ENCODE results near the gene RASL10B. TPM values are rescaled to one million over a fixed set of nuclear protein-coding genes. Genes with fewer than 3 reads are reported as not detected.

RASL10B gene
- total RNA-seq, 120 experiments from 2014 or later, result 9.0 to 65.6 (median 36.0) TPM

Other genes with a start within 250 kb of the RASL10B start
- gene SLFN12L, start 194.0 kb upstream of the RASL10B start, total RNA-seq, result 1 to 10 TPM in 36 of 120 experiments, under 1 TPM in 73, not detected in 11; 0.19 to 3.9 (median 0.75) TPM
- under 1 TPM in 3 of 120 experiments, not detected in 117; 0.20 to 0.22 (median 0.21) TPM for gene SLFN14, start 170.8 kb upstream of the RASL10B start, total RNA-seq
- gene PEX12, start 153.1 kb upstream of the RASL10B start, total RNA-seq, result 10 to 100 TPM in 64 of 120 experiments, 1 to 10 TPM in 56; 6.3 to 16.0 (median 10.2) TPM
- gene AP2B1, start 144.3 kb upstream of the RASL10B start, total RNA-seq, result 100 to 1,000 TPM; 169 to 394 (median 287) TPM
- 1 to 10 TPM in 93 of 120 experiments, under 1 TPM in 27; 0.32 to 2.8 (median 1.3) TPM for gene GAS2L2, start 21.6 kb downstream of the RASL10B start, total RNA-seq
- gene C17orf50, start 29.2 kb downstream of the RASL10B start, total RNA-seq, result 1 to 10 TPM in 1 of 120 experiments, under 1 TPM in 14, not detected in 105; 0.46 to 1.0 (median 0.71) TPM
- 10 to 100 TPM in 90 of 120 experiments, 1 to 10 TPM in 30; 4.7 to 30.2 (median 13.2) TPM for gene MMP28, start 64.0 kb downstream of the RASL10B start, total RNA-seq
- 100 to 1,000 TPM; 108 to 175 (median 146) TPM for gene TAF15, start 77.8 kb downstream of the RASL10B start, total RNA-seq
- under 1 TPM in 1 of 120 experiments, not detected in 119; 0.26 TPM for gene HEATR9, start 137.3 kb downstream of the RASL10B start, total RNA-seq
- gene CCL5, start 148.7 kb downstream of the RASL10B start, total RNA-seq, result 1 to 10 TPM in 28 of 120 experiments, under 1 TPM in 37, not detected in 55; 0.35 to 6.9 (median 0.90) TPM
- 1 to 10 TPM in 26 of 120 experiments, under 1 TPM in 28, not detected in 66; 0.25 to 2.8 (median 0.89) TPM for gene RDM1, start 199.1 kb downstream of the RASL10B start, total RNA-seq
- gene LYZL6, start 212.1 kb downstream of the RASL10B start, total RNA-seq, result not detected
- not detected for gene CCL16, start 249.9 kb downstream of the RASL10B start, total RNA-seq